Breast epithelium (tissue), 4 donors: Measurements from ENCODE around the gene CDC42EP5. TPM values are rescaled to one million over a fixed set of nuclear protein-coding genes. Genes with fewer than 3 reads are reported as not detected.

Source experiments
- DNase-seq, 2 donors: peaks; one replicate each; pipeline ENCODE4 v3.0.0-alpha.2; 2019; ENCODE audit warnings: low spot score in 2 of 2
- H3K27ac ChIP-seq, 2 donors: fragments of 200-600 bp; sonication (generic) in 1 of 2; one replicate each; pipeline ENCODE4 v1.5.1; 2016 to 2019; ENCODE audit warnings: mild to moderate bottlenecking in 1 of 2
- H3K27me3 ChIP-seq, 2 donors: fragments of 200-600 bp; sonication (generic) in 1 of 2; one replicate each; pipeline versions ENCODE4 v1.5.1 to v1.6.0; 2017 to 2019; ENCODE audit warnings: control low read depth in 1 of 2, mild to moderate bottlenecking in 1 of 2
- H3K36me3 ChIP-seq: fragments of 200-600 bp; one replicate; pipeline ENCODE4 v1.5.1; 2019
- H3K4me1 ChIP-seq, 2 donors: fragments of 200-600 bp; sonication (generic); one replicate each; pipeline ENCODE4 v1.5.1; 2016 to 2019; ENCODE audit warnings: control low read depth in 1 of 2
- H3K4me3 ChIP-seq, 3 donors: fragments of 200-600 bp; sonication (generic); 1 replicate in 2 of 3; 2 replicates in 1 of 3; pipeline ENCODE4 v1.5.1; 2016 to 2019; ENCODE audit warnings: mild to moderate bottlenecking in 3 of 3, moderate library complexity in 2 of 3
- H3K9me3 ChIP-seq, 2 donors: fragments of 200-600 bp; sonication (generic) in 1 of 2; one replicate each; pipeline ENCODE4 v1.5.1; 2016 to 2019; ENCODE audit warnings: control low read depth in 1 of 2
- POLR2A ChIP-seq: fragments of 450-650 bp; IDR thresholded peaks from one replicate; pipeline ENCODE4 v1.6.1; 2016; ENCODE audit warnings: antibody characterized with exemption, mild to moderate bottlenecking, moderate library complexity
- POLR2AphosphoS5 ChIP-seq, 3 donors: sonication (generic); formaldehyde crosslinking; IDR thresholded peaks; one replicate each; pipeline ENCODE4 v1.6.1; 2017; ENCODE audit warnings: antibody characterized with exemption in 3 of 3
- intact Hi-C: fragments of 100-400 bp; cut with DNase I; formaldehyde crosslinking; loops from one replicate; pipeline ENCODE4 v1.15.1; 2023; ENCODE audit warnings: low total_unique reads
- total RNA-seq, 3 donors: library from RNA; depleted of rRNA; stranded (reverse); fragments of >200 nt; gene quantifications; one replicate each; pipeline ENCODE4 v1.1.0, GENCODE V29; 2016
- TF ChIP-seq, protein P1 (sequence below), 3 donors: fragments of 450-650 bp; IDR thresholded peaks; one replicate each; pipeline ENCODE4 v1.5.1; 2016 to 2017; ENCODE audit warnings: antibody characterized with exemption in 3 of 3, mild to moderate bottlenecking in 3 of 3, moderate library complexity in 3 of 3

The CDC42EP5 gene
- total RNA-seq, 3 donors from 2014 or later, result 8.8 to 40.6 (median 17.4) TPM

DNA sequence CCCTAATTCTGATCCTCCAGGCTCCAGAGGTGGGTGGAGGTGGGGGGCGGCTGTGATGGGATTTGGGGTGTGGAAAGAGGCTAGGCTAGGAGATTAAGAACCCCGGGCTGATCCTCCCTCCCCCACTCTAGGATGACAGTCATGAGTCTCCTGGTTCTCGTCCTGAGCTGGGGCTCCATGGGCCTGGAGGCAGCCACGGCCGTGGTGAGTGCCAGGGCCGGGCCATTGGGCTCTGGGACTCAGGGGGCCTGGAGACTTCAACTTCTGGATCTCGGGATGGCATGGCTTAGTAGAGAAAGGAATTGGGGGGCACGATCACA is 44.0 kb downstream of the CDC42EP5 start:
- no peaks in the 10 kb centered on the region for H3K9me3 ChIP-seq
- H3K36me3 ChIP-seq, result no peaks in the 10 kb centered on the region
- peaks cover 0 to 7% of the 10 kb centered on the region in 2 donors for H3K4me1 ChIP-seq
- peaks cover 0 to 12% of the 10 kb centered on the region in 2 donors for H3K27me3 ChIP-seq
- DNase-seq, result no peak
- intact Hi-C loops, result no loop called here
- TF ChIP-seq POLR2A (no peak), POLR2AphosphoS5 (IDR thresholded peaks at IDR 0.05) (no peak)
- TF ChIP-seq, protein P1, sequence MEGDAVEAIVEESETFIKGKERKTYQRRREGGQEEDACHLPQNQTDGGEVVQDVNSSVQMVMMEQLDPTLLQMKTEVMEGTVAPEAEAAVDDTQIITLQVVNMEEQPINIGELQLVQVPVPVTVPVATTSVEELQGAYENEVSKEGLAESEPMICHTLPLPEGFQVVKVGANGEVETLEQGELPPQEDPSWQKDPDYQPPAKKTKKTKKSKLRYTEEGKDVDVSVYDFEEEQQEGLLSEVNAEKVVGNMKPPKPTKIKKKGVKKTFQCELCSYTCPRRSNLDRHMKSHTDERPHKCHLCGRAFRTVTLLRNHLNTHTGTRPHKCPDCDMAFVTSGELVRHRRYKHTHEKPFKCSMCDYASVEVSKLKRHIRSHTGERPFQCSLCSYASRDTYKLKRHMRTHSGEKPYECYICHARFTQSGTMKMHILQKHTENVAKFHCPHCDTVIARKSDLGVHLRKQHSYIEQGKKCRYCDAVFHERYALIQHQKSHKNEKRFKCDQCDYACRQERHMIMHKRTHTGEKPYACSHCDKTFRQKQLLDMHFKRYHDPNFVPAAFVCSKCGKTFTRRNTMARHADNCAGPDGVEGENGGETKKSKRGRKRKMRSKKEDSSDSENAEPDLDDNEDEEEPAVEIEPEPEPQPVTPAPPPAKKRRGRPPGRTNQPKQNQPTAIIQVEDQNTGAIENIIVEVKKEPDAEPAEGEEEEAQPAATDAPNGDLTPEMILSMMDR (IDR thresholded peaks at IDR 0.05), result no peak
- H3K4me3 ChIP-seq, result no peak overlapping the region
- no peak overlapping the region for H3K27ac ChIP-seq

DNA sequence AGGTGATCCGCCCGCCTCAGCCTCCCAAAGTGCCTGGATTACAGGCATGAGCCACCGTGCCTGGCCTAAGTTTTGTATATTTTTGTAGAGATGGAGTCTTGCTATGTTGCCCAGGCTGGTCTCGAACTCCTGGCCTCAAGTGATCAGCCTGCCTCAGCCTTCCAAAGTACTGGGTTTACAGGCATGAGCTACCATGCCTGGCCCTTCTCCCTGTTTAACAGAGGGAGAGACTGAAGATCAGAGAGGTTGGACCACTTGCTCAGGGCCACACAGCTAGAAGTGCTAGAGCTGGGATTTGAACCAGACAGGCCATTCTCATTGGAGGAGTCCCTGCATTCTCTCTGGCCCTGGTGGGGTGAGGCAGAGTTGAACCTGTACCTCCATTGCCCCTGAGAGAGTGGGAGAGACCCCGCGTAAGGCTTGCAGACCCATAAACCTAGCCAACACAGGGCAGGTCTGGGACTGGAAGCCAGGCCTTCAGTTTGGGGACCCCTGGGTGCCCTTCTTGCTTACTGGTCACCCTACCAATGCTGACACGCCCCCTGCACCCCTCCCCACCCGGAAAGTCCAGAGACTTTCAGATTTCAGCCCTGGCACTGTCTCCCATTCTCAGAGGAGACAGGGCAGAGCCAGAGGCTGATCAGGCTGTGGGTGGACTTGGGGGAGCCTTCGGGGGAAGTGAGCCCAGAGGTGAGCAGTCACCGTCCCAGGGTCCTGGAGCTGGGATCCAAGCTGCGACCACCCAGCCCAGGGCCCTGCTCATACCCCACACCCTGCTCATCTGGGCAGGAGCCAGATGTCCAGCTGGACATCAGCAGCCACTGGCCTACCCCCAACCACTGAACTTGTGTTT is 44.5 kb downstream of the CDC42EP5 start:
- H3K27ac ChIP-seq, result no peak overlapping the region
- DNase-seq, result no peak
- intact Hi-C loops, result no loop called here

DNA sequence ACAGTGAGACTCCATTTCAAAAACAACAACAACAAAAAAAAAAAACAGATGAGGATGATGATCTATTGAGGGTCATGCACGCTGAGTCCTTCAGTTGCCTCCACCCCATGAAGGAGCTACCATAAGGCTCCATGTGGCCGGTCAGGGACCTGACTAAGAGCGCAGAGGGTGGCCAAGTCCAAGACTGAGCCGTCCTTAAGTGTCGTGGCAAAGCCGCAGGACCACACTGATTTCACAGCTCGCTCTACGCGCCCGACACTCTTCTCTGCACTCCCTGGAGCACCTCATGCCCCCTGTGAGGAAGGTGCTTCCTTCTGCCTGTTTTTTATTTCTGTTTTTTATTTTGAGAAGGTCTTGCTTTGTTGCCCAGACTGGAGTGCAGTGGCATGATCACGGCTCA is 45.5 kb downstream of the CDC42EP5 start:
- TF ChIP-seq POLR2A (no peak), POLR2AphosphoS5 (IDR thresholded peaks at IDR 0.05) (no peak)
- TF ChIP-seq, protein P1 (IDR thresholded peaks at IDR 0.05), result no peak
- Histone ChIP-seq H3K4me3 (no peak overlapping the region), H3K9me3 (no peaks in the 10 kb centered on the region), H3K27me3 (peaks cover 0 to 12% of the 10 kb centered on the region in 2 donors), H3K36me3 (no peaks in the 10 kb centered on the region), H3K4me1 (peaks cover 0 to 7% of the 10 kb centered on the region in 2 donors), H3K27ac (no peak overlapping the region)
- no peak for DNase-seq
- intact Hi-C loops, result no loop called here

More for the DNA sequence above, 44.5 kb downstream of the CDC42EP5 start:
- H3K4me3 ChIP-seq, result no peak overlapping the region
- H3K9me3 ChIP-seq, result no peaks in the 10 kb centered on the region
- no peaks in the 10 kb centered on the region for H3K36me3 ChIP-seq
- peaks cover 0 to 12% of the 10 kb centered on the region in 2 donors for H3K27me3 ChIP-seq
- TF ChIP-seq, protein P1 (IDR thresholded peaks at IDR 0.05), result no peak
- no peak for TF ChIP-seq POLR2A
- TF ChIP-seq POLR2AphosphoS5 (IDR thresholded peaks at IDR 0.05), result no peak
- peaks cover 0 to 7% of the 10 kb centered on the region in 2 donors for H3K4me1 ChIP-seq

DNA sequence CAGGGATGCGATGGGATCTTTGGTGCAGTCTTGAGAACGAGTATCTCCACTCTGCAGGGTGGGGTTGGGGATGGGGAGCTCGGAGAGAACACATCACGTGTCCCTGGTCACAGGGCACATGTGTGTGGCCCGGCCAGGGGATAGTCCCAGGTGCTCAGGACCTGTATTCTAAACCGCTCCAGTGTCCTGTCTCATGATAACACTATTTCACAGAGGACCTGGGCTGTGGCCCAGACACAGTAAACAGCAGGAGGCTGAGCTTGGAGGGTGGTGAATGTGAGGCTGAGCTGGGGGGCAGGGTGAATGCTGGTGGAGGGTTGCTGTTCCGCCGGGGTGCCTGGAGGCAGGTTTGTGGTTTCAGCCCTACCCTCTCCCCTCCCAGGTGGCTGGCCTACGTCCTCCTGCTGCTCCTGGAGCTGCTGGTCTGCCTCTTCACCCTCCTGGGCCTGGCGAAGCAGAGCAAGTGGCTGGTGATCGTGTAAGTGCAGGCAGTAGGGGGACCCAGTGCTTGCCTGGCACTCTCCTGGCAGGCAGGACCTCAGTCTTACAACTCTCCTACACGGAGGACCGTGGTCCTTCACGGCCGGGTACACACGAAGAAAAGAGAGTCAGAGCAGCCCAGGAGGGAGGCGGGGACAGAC is 46.7 kb downstream of the CDC42EP5 start:
- intact Hi-C loops, result no loop called here
- Histone ChIP-seq H3K9me3 (no peaks in the 10 kb centered on the region), H3K27me3 (peaks cover 0 to 12% of the 10 kb centered on the region in 2 donors), H3K27ac (no peak overlapping the region), H3K4me3 (no peak overlapping the region), H3K4me1 (peaks cover 0 to 7% of the 10 kb centered on the region in 2 donors), H3K36me3 (no peaks in the 10 kb centered on the region)
- TF ChIP-seq POLR2A (no peak), POLR2AphosphoS5 (IDR thresholded peaks at IDR 0.05) (no peak)
- TF ChIP-seq, protein P1 (IDR thresholded peaks at IDR 0.05), result no peak
- no peak for DNase-seq

DNA sequence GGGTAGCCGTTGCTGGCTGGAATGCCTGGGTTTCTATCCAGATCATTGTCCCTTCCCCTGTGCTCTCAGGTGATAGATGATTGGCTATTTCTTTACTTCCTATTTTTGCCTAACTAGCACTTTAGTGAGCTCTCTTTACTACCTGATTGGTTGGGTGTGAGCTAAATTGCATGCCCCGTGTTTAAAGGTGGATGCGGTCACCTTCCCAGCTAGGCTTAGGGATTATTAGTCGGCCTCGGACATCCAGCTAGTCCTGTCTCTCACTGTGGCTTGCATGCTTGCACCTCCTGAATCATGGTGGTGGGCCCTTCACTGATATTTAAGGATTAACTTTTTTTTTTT is 47.7 kb downstream of the CDC42EP5 start:
- Histone ChIP-seq H3K36me3 (no peaks in the 10 kb centered on the region), H3K27me3 (peaks cover 0 to 17% of the 10 kb centered on the region in 2 donors), H3K27ac (no peak overlapping the region), H3K4me3 (no peak overlapping the region), H3K9me3 (no peaks in the 10 kb centered on the region), H3K4me1 (no peaks in the 10 kb centered on the region)
- intact Hi-C loops, result no loop called here
- TF ChIP-seq POLR2AphosphoS5 (IDR thresholded peaks at IDR 0.05), result no peak
- TF ChIP-seq, protein P1 (IDR thresholded peaks at IDR 0.05), result no peak
- TF ChIP-seq POLR2A, result no peak
- DNase-seq, result no peak
